MM.1S (cell line): Measurements from ENCODE around the gene RAB3GAP2.

Experiments used
- DNase-seq: peaks from one replicate; pipeline ENCODE4 v3.0.0-alpha.2; 2015
- H2AFZ ChIP-seq: fragments of 300-600 bp; sonication (generic); 2 replicates; pipeline ENCODE4 v1.6.0; 2016; ENCODE audit warnings: antibody characterized with exemption, low read length
- H3F3A ChIP-seq: fragments of 300-600 bp; sonication (generic); 2 replicates; pipeline ENCODE4 v1.6.1; 2016; ENCODE audit warnings: mild to moderate bottlenecking, antibody characterized with exemption, low read length, moderate library complexity, mixed read lengths; ENCODE audit not compliant: insufficient read depth
- H3K27ac ChIP-seq: fragments of 300-600 bp; sonication (generic); 2 replicates; pipeline ENCODE4 v1.5.1; 2016; ENCODE audit warnings: mild to moderate bottlenecking, low read length
- H3K27me3 ChIP-seq: fragments of 300-600 bp; sonication (generic); replicated peaks from 2 replicates; pipeline ENCODE4 v1.6.0; 2016; ENCODE audit warnings: low read length; ENCODE audit not compliant: insufficient read depth
- H3K36me3 ChIP-seq: fragments of 300-600 bp; sonication (generic); replicated peaks from 2 replicates; pipeline ENCODE4 v1.6.1; 2016; ENCODE audit warnings: mild to moderate bottlenecking, low read length, mixed read lengths; ENCODE audit not compliant: insufficient read depth
- H3K4me1 ChIP-seq: fragments of 300-600 bp; sonication (generic); 2 replicates; pipeline ENCODE4 v1.6.1; 2016; ENCODE audit warnings: low read length, mixed read lengths
- H3K4me2 ChIP-seq: fragments of 300-600 bp; sonication (generic); 2 replicates; pipeline ENCODE4 v1.6.0; 2016; ENCODE audit warnings: low read depth, low read length
- H3K4me3 ChIP-seq: fragments of 300-600 bp; sonication (generic); 2 replicates; pipeline ENCODE4 v1.5.1; 2016; ENCODE audit warnings: low read length, mixed read lengths
- H3K79me2 ChIP-seq: fragments of 300-600 bp; sonication (generic); 2 replicates; pipeline ENCODE4 v1.6.1; 2016; ENCODE audit warnings: mixed run types, low read length, mixed read lengths
- H3K9ac ChIP-seq: fragments of 300-600 bp; sonication (generic); 2 replicates; pipeline ENCODE4 v1.6.1; 2016; ENCODE audit warnings: low read length, mixed read lengths
- H3K9me2 ChIP-seq: fragments of 300-600 bp; sonication (generic); replicated peaks from 2 replicates; pipeline ENCODE4 v1.6.1; 2016; ENCODE audit warnings: mild to moderate bottlenecking, low read length, mixed read lengths; ENCODE audit not compliant: insufficient read depth
- H3K9me3 ChIP-seq: fragments of 300-600 bp; sonication (generic); replicated peaks from 2 replicates; pipeline ENCODE4 v1.6.1; 2016; ENCODE audit warnings: mild to moderate bottlenecking, low read length, mixed read lengths; ENCODE audit not compliant: insufficient read depth
- H4K20me1 ChIP-seq: fragments of 300-600 bp; sonication (generic); 2 replicates; pipeline ENCODE4 v1.6.1; 2016; ENCODE audit warnings: mild to moderate bottlenecking, low read length, moderate library complexity, mixed read lengths; ENCODE audit not compliant: insufficient read depth
- EZH2 ChIP-seq: fragments of 300-600 bp; sonication (generic); optimal IDR thresholded peaks from 2 replicates; pipeline ENCODE3; 2017; ENCODE audit warnings: low read depth, mild to moderate bottlenecking, antibody characterized with exemption, low read length, mixed read lengths
- EZH2phosphoT487 ChIP-seq: fragments of 300-600 bp; sonication (generic); IDR thresholded peaks from 2 replicates; pipeline ENCODE4 v1.6.1; 2018; ENCODE audit warnings: antibody characterized with exemption, low read length
- TF ChIP-seq, protein P1 (sequence below): fragments of 300-600 bp; sonication (generic); IDR thresholded peaks from 2 replicates; pipeline ENCODE4 v1.5.1; 2016; ENCODE audit warnings: antibody characterized with exemption, low read length, mixed read lengths

The RAB3GAP2 gene

DNA sequence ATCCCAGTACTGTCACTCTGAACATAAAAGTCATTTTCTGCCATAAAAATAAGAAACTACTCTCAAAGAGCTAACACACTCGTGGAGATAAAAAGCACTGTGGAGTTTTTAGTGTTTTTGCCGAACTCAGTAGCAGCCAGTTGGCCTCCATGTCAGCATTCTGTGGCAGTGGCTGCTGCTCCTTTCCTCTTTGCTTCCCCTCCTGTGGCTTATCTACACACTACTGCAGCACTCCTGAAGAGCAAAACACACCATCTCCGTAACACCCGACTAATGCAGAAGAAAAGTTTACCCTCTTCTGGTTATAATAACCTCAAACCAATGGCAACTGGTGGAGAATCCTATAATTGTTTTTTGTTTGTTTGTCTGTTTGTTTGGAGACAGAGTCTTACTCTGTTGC lies 44.9 kb downstream of the RAB3GAP2 start:
- H3K9me2 ChIP-seq: no peaks in the 10 kb centered on the region
- no peaks in the 10 kb centered on the region for H4K20me1 ChIP-seq
- H3K4me3 ChIP-seq: no peak overlapping the region
- no peaks in the 10 kb centered on the region for H3K9me3 ChIP-seq
- TF ChIP-seq, protein P1, sequence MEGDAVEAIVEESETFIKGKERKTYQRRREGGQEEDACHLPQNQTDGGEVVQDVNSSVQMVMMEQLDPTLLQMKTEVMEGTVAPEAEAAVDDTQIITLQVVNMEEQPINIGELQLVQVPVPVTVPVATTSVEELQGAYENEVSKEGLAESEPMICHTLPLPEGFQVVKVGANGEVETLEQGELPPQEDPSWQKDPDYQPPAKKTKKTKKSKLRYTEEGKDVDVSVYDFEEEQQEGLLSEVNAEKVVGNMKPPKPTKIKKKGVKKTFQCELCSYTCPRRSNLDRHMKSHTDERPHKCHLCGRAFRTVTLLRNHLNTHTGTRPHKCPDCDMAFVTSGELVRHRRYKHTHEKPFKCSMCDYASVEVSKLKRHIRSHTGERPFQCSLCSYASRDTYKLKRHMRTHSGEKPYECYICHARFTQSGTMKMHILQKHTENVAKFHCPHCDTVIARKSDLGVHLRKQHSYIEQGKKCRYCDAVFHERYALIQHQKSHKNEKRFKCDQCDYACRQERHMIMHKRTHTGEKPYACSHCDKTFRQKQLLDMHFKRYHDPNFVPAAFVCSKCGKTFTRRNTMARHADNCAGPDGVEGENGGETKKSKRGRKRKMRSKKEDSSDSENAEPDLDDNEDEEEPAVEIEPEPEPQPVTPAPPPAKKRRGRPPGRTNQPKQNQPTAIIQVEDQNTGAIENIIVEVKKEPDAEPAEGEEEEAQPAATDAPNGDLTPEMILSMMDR: no peak
- TF ChIP-seq EZH2phosphoT487: no peak
- TF ChIP-seq EZH2: no peak
- H3K27me3 ChIP-seq: no peaks in the 10 kb centered on the region
- H3K4me1 ChIP-seq: no peaks in the 10 kb centered on the region
- H3K79me2 ChIP-seq: peaks cover 63% of the 10 kb centered on the region
- no peaks in the 10 kb centered on the region for H3K36me3 ChIP-seq
- no peak for DNase-seq
- H3K27ac ChIP-seq: no peak overlapping the region
- no peaks in the 10 kb centered on the region for H3F3A ChIP-seq
- H2AFZ ChIP-seq: no peak overlapping the region
- H3K4me2 ChIP-seq: no peak overlapping the region
- H3K9ac ChIP-seq: no peak overlapping the region

DNA sequence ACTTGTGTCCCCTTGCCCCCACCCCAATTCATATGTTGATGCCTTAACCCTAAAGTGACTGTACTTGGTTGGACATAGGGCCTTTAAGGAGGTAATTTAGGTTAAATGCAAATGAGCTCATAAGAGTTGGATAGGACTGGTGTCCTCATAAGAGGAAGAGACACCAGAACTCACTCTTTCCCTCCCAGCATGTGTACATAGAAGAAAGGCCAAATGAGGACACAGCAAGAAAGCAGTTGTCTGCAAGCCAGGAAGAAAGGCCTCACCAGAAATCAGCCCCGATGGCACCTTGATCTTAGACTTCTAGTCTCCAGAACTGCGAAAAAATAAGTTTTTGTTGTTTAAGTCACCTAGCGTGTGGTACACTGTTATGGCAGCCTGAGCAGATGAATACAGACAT lies 45.5 kb downstream of the RAB3GAP2 start:
- peaks cover 69% of the 10 kb centered on the region for H3K79me2 ChIP-seq

DNA sequence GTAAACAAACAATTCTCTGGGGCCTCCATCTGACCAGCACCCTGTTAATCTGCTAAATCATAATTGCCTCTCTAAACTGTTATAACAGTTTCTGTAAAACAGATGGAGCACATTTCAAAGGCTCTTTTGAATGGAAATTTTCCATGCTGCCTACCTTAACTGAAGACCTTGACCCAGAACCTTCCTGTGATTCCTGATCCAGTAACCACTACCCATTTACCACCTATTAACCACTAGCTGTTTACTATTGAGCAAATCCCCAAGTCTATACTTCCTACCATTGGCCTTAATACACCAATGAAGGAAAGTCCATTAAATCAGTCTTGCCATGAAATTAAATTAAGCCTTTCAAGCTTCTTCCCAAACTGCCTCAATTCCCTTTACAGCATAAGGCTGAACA lies 46.3 kb downstream of the RAB3GAP2 start:
- no peaks in the 10 kb centered on the region for H3K9me2 ChIP-seq

More for the DNA sequence above, 45.5 kb downstream of the RAB3GAP2 start:
- no peak for DNase-seq
- H3K4me2 ChIP-seq: no peak overlapping the region
- no peaks in the 10 kb centered on the region for H3K9me3 ChIP-seq
- H3K27ac ChIP-seq: no peak overlapping the region
- TF ChIP-seq, protein P1: no peak
- TF ChIP-seq EZH2phosphoT487: no peak
- TF ChIP-seq EZH2: no peak
- H3K36me3 ChIP-seq: no peaks in the 10 kb centered on the region
- no peaks in the 10 kb centered on the region for H3K27me3 ChIP-seq
- H3K9ac ChIP-seq: no peak overlapping the region
- H3K9me2 ChIP-seq: no peaks in the 10 kb centered on the region
- H3K4me1 ChIP-seq: no peaks in the 10 kb centered on the region
- H2AFZ ChIP-seq: no peak overlapping the region
- H3K4me3 ChIP-seq: no peak overlapping the region
- H4K20me1 ChIP-seq: no peaks in the 10 kb centered on the region
- H3F3A ChIP-seq: no peaks in the 10 kb centered on the region

More for the DNA sequence above, 46.3 kb downstream of the RAB3GAP2 start:
- Histone ChIP-seq H3F3A (no peaks in the 10 kb centered on the region), H3K79me2 (peaks cover 72% of the 10 kb centered on the region), H2AFZ (no peak overlapping the region), H3K9me3 (no peaks in the 10 kb centered on the region), H3K9ac (no peak overlapping the region), H4K20me1 (no peaks in the 10 kb centered on the region), H3K27me3 (no peaks in the 10 kb centered on the region), H3K27ac (no peak overlapping the region), H3K36me3 (no peaks in the 10 kb centered on the region), H3K4me1 (no peaks in the 10 kb centered on the region), H3K4me3 (no peak overlapping the region), H3K4me2 (no peak overlapping the region)
- DNase-seq: no peak
- TF ChIP-seq, protein P1: no peak
- TF ChIP-seq EZH2 (no peak), EZH2phosphoT487 (no peak)
